DMS153 treated with DMSO at 0.1 percent for 48 hours (cell line): Measurements from ENCODE around the gene UEVLD.
"Not testable (repeated sequence)": the region's sequence is repeated elsewhere in the genome, so short reads cannot be mapped to it uniquely, and the experiment has no call there.

ENCODE experiments used
- DNase-seq: peaks from one replicate; lab custom pipeline; 2025; ENCODE audit not compliant: unreplicated experiment; lab: John Stamatoyannopoulos, UW

The UEVLD gene

DNA sequence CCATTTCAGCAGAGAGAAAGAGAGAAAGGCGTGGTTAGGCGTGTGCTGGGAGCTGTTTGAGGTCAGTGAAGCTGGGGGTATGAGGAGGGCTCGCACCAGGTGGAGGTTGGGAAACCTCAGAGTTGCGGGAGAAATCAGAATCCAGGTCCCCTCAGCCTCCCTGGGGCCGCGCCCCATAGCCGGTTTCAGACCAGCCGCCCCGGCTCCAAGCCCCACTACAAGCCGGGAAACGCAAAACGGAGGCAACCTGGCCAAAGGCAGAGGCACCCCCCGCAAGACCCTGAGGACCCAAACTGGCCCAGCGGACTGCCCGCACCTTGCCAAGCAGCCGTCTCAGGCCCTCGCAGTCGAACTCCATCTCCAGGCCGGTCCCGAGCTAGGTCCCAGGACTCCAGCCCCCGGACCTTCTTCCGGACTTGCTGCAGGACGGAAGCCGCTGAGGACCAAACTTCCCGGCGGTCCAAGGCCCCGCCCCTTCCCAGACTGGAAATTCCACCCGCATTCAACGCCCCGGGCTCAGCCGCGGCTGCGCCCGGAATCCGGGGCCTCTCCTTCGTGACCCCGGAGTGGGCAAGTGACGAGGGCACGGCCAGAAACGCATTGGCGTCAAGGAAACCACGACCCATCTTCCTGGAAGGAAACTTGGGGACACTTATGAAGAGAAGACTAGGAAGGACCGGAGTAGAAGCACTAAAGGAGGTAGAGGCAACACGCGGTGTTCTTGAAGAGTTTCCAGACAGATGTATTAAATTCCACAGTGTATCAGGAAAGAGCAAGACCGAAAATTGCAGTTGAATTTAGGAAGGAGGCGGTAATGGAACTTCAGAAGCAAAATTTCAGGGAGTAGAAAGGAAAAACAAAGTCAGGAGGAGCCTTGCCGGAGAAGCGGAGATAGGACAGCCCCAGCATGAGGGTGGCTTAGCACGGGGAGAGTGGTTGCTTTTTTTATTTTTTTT is at the start of gene UEVLD:
UEVLD (minus strand) TSS at position 438 of the 956 bp plus-strand sequence; CDS start at position 358, 80 bp downstream.
- peak; percentile 78 for DNase-seq

DNA sequence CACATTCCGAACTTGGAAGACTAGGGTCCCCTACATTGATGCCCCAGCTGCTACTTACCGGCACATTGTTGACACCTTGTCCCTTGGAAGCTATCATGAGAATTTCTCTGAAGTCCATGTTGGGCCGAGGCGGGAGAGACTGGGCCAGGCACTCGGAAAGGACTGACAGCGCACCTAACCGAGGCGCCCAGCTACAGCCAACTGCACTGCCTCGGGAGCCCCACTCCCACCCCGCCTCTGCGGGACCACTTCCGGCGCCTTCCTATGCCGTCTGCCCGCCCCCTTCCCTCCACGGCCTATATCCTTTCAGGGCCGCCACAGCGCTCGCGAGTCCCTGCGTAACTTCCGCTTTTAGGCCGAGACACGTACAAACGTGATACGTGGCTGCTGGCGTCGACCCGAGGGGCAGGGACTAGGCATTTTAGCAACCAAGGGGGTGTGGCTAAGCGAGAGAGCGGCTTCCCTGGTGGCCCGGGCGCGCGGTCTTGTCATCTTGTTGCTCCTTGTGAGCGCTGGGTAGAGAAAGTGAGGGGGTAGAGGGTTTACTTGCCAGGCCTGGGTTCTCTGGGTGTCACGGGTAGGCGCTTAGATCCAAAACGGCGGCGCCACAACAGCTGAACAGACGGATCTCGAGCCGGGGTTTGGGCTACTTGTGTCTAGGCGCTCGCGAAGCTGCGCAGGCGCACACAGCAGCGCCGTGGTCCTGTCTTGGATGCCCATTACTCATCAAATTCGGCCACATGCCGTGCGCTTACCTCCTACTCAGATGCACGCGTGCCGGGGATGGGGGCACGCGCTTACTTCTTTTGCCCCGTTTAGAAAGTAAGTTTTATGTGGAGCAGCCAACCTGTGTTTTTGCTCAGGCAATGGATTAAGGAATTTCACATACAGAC is 45.9 kb upstream of the UEVLD start, which contains the start of gene SPTY2D1:
SPTY2D1 (minus strand) TSS at position 203 of the 893 bp plus-strand sequence; CDS start at position 118, 85 bp downstream.
- DNase-seq = peak; percentile 97

DNA sequence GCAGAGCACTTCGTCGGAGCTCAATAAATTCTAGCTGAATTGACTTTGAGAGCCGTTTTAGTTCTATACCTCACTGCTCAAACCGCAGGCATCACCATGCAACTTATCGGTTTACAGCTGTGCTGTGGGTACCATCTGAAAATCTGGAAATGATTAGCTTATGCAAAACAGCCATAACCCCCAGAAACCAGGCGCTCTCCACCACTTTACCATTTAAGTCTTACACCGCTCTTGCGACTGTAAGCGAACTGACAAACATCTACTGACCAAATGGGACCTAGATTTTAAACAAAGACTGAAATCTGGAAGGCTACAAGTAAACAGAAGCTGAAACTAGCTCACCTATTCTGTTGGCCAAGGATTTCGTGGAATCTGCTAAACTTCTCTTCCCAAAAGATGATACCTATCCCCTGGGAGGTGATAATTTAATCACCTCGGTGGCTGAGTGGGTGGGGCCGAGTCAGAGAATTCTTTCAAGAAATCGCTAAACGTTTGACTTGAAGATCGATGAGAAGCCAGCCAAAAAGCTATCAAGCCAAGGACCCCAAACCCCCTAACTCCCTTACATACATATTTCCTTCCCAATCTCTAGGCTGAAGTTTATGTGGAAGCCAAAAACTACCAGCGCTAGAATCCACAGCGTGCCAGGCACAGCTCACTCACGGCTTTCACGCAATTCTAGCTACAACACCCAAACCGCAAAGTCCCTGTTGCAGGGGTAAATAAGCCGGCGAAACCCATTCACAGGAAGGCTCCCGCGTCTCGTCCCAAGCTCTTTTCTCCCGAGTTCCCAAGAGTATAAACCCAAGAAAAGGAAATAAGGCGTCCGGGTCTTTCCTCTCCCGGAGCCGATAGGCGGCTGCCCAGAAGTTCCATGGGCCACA is 45.0 kb upstream of the UEVLD start:
- no peak for DNase-seq

DNA sequence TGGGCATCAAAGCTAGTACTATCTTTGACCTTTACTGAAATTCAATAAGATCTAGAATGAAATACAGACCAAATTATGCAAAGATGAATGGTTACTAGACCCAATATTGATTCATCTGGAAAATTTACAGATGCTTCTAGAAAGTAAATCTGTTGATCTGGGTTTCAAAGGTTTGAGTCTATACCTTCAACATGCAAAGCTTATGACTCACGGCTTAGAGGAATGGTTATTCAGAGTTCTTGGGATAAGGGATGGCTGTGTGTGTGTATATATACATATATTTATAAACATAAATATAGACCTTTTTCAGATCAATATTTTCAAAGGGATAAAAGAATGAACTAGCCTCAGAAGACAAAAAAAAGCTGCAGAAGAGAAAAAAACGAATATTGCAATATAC is 44.3 kb upstream of the UEVLD start:
- no peak for DNase-seq

DNA sequence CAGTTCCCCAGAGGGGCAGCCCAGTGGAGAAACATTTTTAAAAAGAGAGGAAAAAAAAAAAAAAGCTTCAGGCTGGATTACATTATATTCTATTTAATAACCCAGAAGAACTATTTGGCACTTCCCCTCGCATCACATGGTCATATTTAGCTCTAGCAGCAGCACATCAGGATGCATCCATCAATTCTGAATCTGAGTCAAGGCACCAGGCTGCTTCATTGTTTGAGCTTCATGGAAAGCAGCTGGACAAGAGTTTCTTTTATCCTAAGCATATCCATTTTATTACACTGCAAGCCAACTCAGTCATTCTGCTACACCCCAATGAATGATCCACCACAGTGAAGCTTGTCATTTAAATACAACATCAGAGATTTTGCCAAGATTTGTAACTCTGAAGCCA is 35.6 kb upstream of the UEVLD start:
- DNase-seq = no peak

DNA sequence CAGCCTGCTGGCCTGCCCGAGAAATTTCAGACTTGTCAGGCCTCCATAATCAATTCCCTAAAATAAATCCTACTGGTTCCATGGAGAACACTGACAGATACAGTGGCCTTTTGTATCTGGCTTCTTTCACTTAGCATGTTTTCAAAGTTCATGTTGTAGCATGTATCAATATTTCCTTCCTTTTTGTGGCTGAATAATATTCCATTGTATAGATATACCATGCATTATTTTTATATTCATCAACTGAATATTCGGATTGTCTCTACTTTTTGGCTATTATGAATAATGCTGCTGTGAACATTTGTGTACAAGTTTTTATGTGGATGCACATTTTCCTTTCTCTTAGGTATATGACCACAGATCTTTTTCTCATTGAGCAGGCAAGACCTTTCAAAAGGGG is 35.2 kb upstream of the UEVLD start:
- DNase-seq = no peak

DNA sequence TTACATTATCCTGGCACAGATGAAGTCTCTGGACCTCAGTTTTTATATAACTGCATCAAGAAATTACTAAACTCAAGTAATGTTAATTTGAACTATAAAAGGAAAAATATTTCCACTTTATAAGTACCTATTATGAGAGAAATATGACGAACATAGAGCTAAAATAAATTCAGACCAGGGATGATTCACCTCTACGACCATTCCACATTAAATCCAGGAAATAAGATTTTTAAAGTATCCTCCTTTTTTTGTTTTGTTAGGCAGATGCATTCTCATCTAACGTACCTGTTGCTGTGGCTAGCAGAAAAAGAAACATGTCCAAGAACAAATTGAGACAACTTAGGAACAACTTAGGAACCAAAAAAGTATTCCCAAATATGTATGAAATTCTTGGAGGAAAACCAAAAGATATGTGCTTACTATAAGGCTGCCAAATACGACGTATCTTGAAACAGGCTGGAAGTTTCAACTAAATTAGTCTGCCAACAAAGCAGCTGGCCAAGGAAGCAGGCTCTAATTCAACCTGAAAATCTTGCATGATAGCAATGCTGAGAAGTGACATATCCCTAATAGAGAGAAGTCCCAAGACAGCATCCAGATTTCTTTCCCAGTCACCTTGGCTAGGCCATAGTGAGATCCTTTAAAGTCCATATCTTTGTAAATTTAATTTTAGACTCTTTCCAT is 29.9 kb upstream of the UEVLD start:
- DNase-seq = no peak

DNA sequence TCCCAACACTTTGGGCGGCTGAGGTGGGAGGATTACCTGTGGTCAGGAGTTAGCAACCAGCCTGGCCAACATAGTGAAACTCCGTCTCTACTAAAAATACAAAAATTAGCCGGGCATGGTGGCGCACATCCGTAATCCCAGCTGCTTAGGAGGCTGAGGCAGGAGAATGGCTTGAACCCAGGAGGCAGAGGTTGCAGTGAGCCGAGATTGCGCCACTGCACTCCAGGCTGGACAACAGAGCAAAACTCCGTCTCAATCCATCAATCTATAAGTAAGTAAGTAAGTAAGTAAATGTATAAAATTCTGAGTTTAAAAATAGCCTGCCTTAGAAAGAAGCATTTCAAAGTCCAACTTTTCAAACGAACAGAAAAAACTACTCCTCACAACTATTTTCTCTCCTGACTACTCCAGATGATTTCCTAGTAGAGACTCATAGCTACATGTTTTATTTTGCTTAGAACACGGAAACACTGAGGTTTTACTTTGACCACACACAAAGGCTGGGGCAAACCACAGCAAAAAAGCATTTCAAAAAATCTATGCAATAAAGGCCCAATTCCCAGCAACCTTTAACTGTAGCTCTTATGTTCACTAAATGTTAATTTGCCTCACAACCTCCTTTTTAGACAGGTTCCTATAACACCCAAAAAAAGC is 29.3 kb upstream of the UEVLD start:
- no peak for DNase-seq

DNA sequence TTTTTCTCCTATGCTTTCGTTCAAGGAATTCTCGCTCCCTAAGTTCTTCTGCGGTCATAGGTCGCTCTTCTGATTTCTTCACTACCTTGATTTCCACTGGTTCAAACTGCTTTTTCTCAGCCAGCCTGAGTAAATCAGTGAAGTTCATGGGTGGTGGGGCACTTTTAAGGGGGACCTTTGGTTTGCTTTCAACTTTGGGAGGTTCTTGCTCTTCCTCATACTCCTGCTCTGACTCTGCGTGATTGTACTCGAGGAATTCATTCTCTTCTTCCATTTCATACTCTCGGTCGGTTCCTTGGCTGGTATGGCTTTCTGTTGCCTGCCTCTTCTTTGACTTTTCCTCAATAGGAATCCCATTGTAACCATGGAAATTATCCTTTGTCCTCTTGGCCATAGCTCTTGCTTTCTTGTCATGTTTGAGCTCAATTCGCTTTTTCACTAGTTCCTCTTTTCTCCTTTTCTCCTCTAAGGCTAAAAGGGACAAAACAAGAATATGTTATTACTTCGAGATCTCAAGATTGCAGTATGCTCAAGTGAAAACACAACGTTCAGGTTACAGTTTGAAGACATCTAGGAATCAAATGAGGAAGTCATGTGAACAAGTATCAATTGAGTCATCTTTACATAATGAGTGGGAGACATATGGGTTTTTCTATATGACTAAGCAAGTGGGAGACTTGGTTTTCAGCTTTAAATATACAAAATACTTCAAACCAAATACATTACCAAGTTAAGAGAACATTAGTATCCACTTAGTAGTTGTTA is 27.3 kb upstream of the UEVLD start:
- DNase-seq = no peak

DNA sequence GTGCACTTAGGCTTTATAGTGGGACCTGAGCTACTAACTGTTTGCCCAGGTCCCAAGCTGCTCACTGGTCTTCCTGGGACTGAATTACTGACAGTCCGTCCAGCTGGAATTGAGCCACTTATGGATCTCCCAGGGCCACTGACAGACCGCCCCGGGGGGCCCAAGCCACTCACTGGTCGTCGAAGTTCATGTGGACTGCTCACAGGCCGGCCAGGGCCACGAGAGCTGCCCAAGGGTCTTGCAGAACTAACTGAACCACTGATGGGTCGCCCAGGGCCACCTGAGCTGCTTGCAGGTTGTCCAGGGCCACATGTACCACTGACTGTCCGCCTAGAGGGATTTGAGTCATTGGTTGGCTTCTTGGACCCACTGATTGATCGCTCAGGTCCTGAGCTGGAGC is 26.1 kb upstream of the UEVLD start:
- DNase-seq = no peak

DNA sequence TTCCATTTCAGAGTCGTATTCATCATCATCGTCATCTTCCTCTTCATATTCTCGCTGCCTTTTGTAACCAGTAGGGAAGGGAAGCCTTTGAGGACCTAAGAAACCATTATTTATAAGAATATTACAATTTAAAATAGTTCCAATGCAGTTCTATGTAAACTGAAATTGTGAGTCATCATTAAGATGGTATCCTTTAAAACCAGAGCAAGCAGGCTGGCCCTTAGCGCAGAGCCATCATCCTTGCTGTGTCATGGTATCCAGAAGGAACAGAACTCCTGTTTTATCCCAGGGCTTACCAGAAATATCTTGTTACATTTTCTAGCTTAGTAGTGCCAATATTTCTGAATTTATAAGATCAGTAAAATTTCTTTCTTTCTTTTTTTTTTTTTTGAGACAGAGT is 23.9 kb upstream of the UEVLD start:
- DNase-seq = no peak

DNA sequence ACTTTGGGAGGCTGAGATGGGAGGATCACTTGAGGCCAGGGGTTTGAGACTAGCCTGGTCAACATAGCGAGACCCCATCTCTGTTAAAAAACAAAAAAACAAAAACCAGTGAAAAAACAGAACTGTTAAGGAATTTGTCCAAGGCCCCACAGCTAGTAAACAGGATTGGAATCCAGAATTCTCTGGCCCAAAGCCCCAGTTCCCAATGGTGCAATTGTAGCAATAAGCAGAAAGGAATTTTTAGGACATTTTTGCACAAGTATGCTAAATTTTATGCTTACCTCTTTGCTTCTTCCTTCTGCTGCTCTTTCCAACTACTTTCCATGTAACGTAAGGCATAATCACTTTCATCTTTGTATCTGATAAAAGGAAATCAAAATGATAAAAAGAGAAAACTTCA is 22.7 kb upstream of the UEVLD start:
- no peak for DNase-seq

DNA sequence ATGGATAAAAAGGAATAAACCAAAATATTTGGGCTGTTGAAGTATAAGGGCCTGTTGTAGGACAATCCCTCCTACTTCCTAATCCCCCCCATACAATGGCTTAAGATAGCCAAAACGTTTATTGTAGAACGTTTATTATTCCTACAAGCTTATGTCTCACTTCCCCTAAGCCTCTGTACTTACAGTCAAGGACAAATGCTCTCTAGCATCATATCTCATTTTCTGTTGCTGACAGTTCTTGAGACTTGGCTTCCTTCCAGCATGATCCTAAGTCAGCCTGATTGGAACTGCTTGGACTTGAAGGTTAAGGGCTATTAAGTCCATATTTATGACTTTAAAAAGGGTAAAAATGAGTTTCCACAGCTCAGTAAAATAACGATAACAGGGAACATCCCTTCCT is 19.8 kb upstream of the UEVLD start:
- DNase-seq = no peak

DNA sequence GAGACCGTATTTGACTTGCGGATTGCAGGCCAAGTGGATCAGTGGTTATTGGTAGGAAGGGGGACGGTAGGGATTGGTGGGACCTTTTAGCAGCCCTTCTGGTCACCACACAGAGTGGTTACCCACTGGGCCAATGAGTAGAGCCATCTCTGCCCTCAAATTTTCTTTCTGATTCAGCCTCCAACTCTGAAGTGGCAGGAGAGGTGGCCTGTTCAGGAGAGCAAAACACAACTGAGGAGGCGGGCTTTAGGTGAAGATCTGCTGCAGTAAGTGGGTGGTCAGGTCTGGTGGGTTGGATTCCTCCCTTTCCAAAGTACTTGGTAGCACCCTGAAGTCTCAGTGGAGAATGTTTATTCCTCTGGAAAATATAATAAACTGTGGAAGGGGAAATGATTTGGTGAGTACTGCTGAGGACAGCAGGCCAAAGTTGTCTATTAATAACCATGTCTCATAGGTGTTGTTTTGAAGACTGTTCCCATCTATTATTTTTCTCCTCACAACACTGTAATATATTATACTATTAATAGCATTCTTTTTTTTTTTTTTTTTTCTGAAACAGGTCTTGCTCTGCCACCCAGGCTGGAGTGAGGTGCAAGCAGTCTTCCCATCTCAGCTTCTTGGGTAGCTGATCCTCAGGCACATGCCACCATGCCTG is 12.5 kb upstream of the UEVLD start:
- no peak for DNase-seq

DNA sequence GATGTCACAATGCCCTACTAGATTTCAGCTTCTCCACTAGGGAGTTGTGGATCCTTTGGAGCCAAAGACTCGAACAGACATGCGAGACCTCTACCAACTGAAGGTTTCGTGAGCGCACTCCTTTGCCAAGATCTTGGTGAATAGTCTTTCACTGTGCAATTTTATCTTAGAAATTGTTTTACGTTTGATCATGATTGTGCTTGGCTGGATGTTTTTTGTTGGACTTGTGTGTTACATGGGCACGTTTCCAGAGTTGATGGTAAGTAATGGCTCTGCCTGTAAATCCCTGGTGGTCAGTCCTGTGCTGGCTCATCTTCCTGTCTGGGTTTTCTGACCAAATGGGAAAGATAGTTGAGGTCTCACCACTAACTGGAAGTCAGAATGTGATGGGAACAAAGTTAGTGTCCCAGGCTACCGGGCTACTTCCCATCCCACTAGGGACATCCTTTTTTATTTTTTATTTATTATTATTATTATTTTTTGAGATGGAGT is 11.3 kb upstream of the UEVLD start, which contains the start of gene MISFA:
MISFA (plus strand) TSS at position 51 of the 492 bp plus-strand sequence; CDS start at position 191, 140 bp downstream.
- DNase-seq = no peak

DNA sequence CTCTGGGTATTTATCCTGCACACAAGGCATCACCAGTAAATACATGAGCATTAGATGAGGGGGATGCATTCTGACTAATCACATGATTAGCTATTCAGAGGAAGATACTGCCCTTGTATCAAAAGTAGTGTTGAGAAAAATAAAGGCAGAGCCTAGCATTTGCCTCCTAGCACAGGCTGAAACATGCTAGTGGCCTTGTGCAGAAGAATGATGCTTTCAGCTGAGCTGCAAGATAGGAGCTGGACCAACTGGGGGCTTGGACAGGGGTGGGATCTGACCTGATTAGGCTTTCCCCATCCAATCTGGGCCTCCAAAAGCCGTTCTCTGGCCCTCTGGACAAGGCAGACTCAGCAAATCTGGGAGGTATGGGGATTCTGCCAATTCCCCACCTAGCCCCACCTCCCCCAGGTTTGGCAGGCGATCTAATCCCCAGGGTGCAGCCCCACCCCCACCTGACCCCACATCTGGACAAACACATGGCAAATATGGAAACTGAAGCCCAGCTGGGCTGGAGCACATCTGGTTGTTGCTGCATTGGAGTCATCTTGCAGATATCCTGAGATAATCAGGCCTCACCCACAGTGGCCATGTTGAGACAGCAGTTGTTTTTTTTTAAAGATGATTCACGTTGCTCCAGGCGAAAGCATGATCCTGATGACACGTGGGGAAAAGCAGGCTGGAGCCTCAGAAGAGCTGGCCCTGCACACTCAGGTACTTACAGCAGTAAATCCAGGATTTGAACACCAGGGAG is 6.6 kb upstream of the UEVLD start:
- no peak for DNase-seq

DNA sequence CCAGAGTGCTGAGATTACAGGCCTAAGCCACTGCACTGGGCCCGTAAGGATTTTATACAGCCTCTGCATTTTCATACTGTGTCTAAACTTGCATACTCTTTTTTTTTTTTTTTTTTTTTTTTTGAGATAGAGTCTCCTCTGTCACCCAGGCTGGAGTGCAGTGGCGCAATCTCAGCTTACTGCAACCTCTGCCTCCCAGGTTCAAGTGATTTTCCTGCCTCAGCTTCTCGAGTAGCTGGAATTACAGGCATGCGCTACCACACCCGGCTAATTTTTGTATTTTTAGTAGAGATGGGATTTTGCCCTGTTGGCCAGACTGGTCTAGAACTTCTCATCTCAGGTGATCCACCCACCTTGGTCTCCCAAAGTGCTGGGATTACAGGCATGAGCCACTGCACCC is 5.6 kb upstream of the UEVLD start:
- DNase-seq = not testable (repeated sequence)
